DND-41 (cell line): ENCODE data around the gene NR3C1.

Source experiments
- EZH2 ChIP-seq: IDR thresholded peaks from 3 replicates; pipeline ENCODE4 v1.6.1; 2012; ENCODE audit warnings: borderline replicate concordance, low read depth, mild to moderate bottlenecking, moderate library complexity, low read length, inconsistent platforms; ENCODE audit not compliant: severe bottlenecking
- TF ChIP-seq, protein P1 (sequence below): IDR thresholded peaks from 2 replicates; pipeline ENCODE4 v1.5.1; 2012; ENCODE audit warnings: borderline replicate concordance, low read length, moderate library complexity, mild to moderate bottlenecking; ENCODE audit not compliant: poor library complexity, severe bottlenecking; ENCODE audit errors: extremely low read depth

- TF ChIP-seq, protein P1, sequence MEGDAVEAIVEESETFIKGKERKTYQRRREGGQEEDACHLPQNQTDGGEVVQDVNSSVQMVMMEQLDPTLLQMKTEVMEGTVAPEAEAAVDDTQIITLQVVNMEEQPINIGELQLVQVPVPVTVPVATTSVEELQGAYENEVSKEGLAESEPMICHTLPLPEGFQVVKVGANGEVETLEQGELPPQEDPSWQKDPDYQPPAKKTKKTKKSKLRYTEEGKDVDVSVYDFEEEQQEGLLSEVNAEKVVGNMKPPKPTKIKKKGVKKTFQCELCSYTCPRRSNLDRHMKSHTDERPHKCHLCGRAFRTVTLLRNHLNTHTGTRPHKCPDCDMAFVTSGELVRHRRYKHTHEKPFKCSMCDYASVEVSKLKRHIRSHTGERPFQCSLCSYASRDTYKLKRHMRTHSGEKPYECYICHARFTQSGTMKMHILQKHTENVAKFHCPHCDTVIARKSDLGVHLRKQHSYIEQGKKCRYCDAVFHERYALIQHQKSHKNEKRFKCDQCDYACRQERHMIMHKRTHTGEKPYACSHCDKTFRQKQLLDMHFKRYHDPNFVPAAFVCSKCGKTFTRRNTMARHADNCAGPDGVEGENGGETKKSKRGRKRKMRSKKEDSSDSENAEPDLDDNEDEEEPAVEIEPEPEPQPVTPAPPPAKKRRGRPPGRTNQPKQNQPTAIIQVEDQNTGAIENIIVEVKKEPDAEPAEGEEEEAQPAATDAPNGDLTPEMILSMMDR: no peak
- no peak for TF ChIP-seq EZH2
These were observed 67.0 kb downstream of the NR3C1 start for GRCh38 chr5:143336485-143336884.
